Measurements from ENCODE around the gene TPPP.

Gene TPPP

GRCh38 chr5:659496-660263 is 33.5 kb downstream of the TPPP start:
- DNase-seq (ENCODE audit: low read depth) = no peak
- no peak overlapping the region for H3K4me3 ChIP-seq (ENCODE audit: low read depth, low read length)
- TF ChIP-seq CTCF (conservative IDR thresholded peaks at IDR 0.05; ENCODE audit: low read depth, low read length) = no peak

- DNase-seq (ENCODE audit: low read depth) = peak; percentile 37
- H3K4me3 ChIP-seq (ENCODE audit: low read depth, low read length) = no peak overlapping the region
- no peak for TF ChIP-seq CTCF (conservative IDR thresholded peaks at IDR 0.05; ENCODE audit: low read depth, low read length)
These were observed 35.0 kb downstream of the TPPP start for GRCh38 chr5:658103-658502.

GRCh38 chr5:657570-657969 is 35.6 kb downstream of the TPPP start:
- no peak for TF ChIP-seq CTCF (conservative IDR thresholded peaks at IDR 0.05; ENCODE audit: low read depth, low read length)
- H3K4me3 ChIP-seq (ENCODE audit: low read depth, low read length) = no peak overlapping the region
- DNase-seq (ENCODE audit: low read depth) = peak; percentile 97

- no peak overlapping the region for H3K4me3 ChIP-seq (ENCODE audit: low read depth, low read length)
- DNase-seq (ENCODE audit: low read depth) = no peak
- no peak for TF ChIP-seq CTCF (conservative IDR thresholded peaks at IDR 0.05; ENCODE audit: low read depth, low read length)
These were observed 37.7 kb downstream of the TPPP start for GRCh38 chr5:655406-655805.

- no peak overlapping the region for H3K4me3 ChIP-seq (ENCODE audit: low read depth, low read length)
- DNase-seq (ENCODE audit: low read depth) = no peak
- no peak for TF ChIP-seq CTCF (conservative IDR thresholded peaks at IDR 0.05; ENCODE audit: low read depth, low read length)
These were observed 38.9 kb downstream of the TPPP start for GRCh38 chr5:654071-654778.

- no peak for DNase-seq (ENCODE audit: low read depth)
- no peak for TF ChIP-seq CTCF (conservative IDR thresholded peaks at IDR 0.05; ENCODE audit: low read depth, low read length)
- no peak overlapping the region for H3K4me3 ChIP-seq (ENCODE audit: low read depth, low read length)
These were observed 40.3 kb downstream of the TPPP start for GRCh38 chr5:652773-653350.
